KOPT-K1 (cell line): ENCODE measurements around the gene GPSM1.
"Not testable (repeated sequence)": the region's sequence is repeated elsewhere in the genome, so short reads cannot be mapped to it uniquely, and the experiment has no call there.

Source experiments
- H3K27ac ChIP-seq: fragments of 200-600 bp; sonication (generic); 2 replicates; pipeline ENCODE4 v1.5.1; 2016; ENCODE audit warnings: antibody characterized with exemption, mild to moderate bottlenecking, low read depth, low read length; ENCODE audit not compliant: poor library complexity, severe bottlenecking
- H3K36me3 ChIP-seq: fragments of 200-600 bp; sonication (generic); 2 replicates; pipeline ENCODE4 v1.5.1; 2017; ENCODE audit warnings: antibody characterized with exemption, mild to moderate bottlenecking, low read length, moderate library complexity; ENCODE audit not compliant: insufficient read depth
- H3K9me3 ChIP-seq: fragments of 200-600 bp; sonication (generic); 2 replicates; pipeline ENCODE4 v1.5.1; 2017; ENCODE audit warnings: antibody characterized with exemption, low read length, mild to moderate bottlenecking; ENCODE audit not compliant: insufficient read depth, poor library complexity, severe bottlenecking

GPSM1 gene

DNA sequence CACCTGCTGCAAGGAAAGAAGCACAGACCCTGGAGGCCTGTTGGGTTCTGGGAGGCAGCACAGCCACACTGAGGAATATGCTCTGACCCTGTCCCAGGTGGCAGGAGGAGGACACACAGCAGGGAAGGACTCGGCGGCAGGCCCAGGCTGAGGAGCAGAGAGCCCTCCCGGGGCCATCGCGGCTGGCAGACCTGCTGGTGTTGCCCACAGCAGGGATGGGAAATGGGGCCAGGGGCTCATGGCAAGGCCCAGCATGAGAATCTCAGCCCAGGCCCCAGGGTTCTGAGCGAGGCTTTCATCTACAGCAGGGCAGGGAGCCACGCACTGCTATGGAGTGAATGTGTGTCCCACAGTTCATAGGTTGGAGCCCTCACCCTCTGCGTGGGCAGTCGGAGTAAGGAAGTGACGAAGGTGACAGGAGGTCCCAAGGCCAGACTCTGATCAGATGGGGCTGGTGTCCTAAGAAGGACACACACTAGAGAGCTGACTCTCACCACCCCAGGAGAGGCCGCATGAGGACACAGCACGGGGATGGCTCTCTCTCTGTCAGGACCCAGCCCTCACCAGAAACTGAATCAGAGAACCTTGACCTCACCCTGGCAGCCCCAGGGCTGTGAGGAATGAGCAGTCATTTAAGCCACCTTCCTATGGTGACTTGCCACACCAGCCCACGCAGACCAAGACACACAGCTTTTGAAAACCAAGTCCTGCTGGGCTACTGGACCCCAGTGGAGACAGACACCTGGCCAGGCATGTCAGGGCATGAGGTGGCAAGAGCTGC, 10.3 kb upstream of the GPSM1 start:
- H3K36me3 ChIP-seq = no peaks in the 10 kb centered on the region
- H3K9me3 ChIP-seq = peaks cover 33% of the 10 kb centered on the region
- H3K27ac ChIP-seq = no peak overlapping the region

GRCh38 chr9:136317695-136318094, 9.6 kb upstream of the GPSM1 start:
- Histone ChIP-seq H3K27ac (no peak overlapping the region), H3K36me3 (no peaks in the 10 kb centered on the region), H3K9me3 (peaks cover 33% of the 10 kb centered on the region)

GRCh38 chr9:136318111-136318775, 9.1 kb upstream of the GPSM1 start:
- no peak overlapping the region for H3K27ac ChIP-seq
- peaks cover 33% of the 10 kb centered on the region for H3K9me3 ChIP-seq
- no peaks in the 10 kb centered on the region for H3K36me3 ChIP-seq

DNA sequence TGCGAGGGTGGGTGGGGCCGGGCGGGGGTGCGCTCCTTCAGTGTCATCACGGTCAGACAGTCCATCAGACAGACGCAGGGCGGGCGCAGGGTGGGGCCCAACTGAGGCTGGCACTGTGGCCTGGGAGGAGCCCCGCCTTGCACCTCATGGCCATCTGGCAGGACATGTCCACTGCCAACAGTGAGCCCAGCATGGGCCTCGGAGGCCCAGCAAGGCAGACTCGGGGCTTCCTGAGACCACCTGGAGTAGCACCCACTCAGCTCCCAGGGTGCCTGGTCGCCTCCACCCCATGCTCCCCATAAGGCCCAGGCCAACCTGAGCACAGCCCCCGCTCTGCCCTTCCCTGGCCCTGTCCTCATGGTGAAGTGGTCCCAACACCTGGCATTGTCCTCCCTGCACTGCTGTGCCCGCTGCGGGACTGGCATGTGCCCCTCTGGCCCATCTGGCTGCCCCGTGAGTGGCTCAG, 8.5 kb upstream of the GPSM1 start:
- H3K36me3 ChIP-seq = no peaks in the 10 kb centered on the region
- peaks cover 33% of the 10 kb centered on the region for H3K9me3 ChIP-seq
- no peak overlapping the region for H3K27ac ChIP-seq

GRCh38 chr9:136319244-136319643, 8.1 kb upstream of the GPSM1 start:
- not testable (repeated sequence) for H3K27ac ChIP-seq, H3K36me3 ChIP-seq
- H3K9me3 ChIP-seq = peaks cover 32% of the 10 kb centered on the region

DNA sequence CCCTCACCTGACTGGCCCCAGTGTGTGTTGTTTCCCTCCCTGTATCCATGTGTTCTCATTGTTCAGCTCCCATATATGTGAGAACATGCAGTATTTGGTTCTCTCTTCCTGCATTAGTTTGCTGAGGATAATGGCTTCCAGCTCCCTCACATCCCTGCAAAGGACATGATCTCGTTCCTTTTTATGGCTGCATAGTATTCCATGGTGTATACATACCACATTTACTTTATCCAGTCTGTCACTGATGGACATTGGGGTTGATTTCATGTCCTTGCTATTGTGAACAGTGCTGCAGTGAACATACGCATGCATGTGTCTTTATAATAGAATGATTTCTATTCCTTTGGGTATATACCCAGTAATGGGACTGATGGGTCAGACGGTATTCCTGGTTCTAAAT, 7.4 kb upstream of the GPSM1 start:
- H3K9me3 ChIP-seq = peaks cover 25% of the 10 kb centered on the region
- not testable (repeated sequence) for H3K36me3 ChIP-seq, H3K27ac ChIP-seq

- not testable (repeated sequence) for H3K27ac ChIP-seq, H3K36me3 ChIP-seq
- peaks cover 15% of the 10 kb centered on the region for H3K9me3 ChIP-seq
These were observed 6.4 kb upstream of the GPSM1 start for GRCh38 chr9:136320972-136321371.

- H3K36me3 ChIP-seq = no peaks in the 10 kb centered on the region
- H3K27ac ChIP-seq = no peak overlapping the region
- peaks cover 9% of the 10 kb centered on the region for H3K9me3 ChIP-seq
These were observed 5.8 kb upstream of the GPSM1 start for GRCh38 chr9:136321561-136321960.

GRCh38 chr9:136322756-136323330, 4.5 kb upstream of the GPSM1 start:
- Histone ChIP-seq H3K36me3 (no peaks in the 10 kb centered on the region), H3K27ac (no peak overlapping the region), H3K9me3 (peaks cover 7% of the 10 kb centered on the region)

DNA sequence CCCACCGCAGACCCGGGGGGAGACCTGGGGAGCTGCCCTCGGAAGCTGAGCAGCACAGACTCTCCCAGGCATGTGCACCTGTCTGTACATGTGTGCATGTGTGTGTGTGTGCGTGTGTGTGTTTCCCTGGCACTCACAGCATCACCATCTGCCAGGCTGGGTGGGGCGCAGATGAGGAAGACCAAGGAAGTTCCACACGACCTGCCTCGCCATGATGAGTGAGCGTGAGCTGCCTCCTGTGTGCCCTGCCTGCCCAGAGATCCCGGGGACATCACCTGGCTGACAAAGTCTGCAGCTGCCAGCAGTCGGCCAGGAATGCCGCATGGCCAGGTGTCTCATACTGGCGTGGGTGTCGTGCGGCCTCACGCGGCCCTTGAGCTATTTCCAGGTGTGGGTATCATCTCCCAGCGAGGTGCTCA, 4.0 kb upstream of the GPSM1 start:
- H3K27ac ChIP-seq = no peak overlapping the region
- H3K9me3 ChIP-seq = peaks cover 7% of the 10 kb centered on the region
- H3K36me3 ChIP-seq = no peaks in the 10 kb centered on the region

GRCh38 chr9:136324501-136325300, 2.6 kb upstream of the GPSM1 start:
- no peak overlapping the region for H3K27ac ChIP-seq
- no peaks in the 10 kb centered on the region for H3K36me3 ChIP-seq

GRCh38 chr9:136325358-136325757, 2.0 kb upstream of the GPSM1 start:
- Histone ChIP-seq H3K27ac (no peak overlapping the region), H3K36me3 (no peaks in the 10 kb centered on the region), H3K9me3 (peaks cover 7% of the 10 kb centered on the region)

More at GRCh38 chr9:136324501-136325300, 2.6 kb upstream of the GPSM1 start:
- H3K9me3 ChIP-seq = peaks cover 7% of the 10 kb centered on the region

DNA sequence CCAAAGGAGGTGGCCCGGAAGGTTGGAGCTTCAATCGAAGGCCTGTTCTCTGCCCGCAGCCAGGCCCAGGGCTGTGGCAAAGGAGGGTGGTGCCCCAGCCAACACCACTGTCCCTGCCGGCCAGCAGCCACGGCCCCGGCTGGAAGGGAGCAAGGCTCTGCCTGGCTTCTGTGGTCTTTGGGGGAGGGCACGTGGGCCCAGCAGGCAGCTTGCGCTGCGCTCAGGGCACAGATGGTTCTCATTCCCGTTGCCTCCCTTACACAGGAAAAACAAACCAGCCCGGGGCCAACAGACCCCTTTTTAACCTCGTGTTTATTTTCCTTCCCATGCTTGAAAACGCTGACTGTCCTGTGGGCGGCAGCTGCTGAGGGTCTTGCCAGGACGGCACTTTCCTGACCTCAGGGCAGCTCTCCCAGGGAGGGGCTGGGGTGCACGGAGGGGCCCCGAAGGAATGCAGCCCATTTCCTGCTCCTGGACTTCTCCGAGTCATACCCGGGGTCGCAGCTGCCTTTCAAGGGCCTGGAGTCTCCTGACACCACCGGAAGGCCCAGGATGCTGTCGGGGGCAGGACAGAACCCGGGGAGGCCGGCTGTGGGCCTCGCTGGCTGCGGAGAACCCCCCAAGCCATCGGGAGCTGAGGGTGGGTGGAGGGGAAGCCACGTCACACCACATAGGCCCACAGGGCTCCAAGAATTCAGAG, 1.1 kb upstream of the GPSM1 start:
- Histone ChIP-seq H3K36me3 (no peaks in the 10 kb centered on the region), H3K27ac (no peak overlapping the region), H3K9me3 (peaks cover 5% of the 10 kb centered on the region)

GRCh38 chr9:136326761-136327303, 507 bp upstream of the GPSM1 start:
- Histone ChIP-seq H3K9me3 (no peaks in the 10 kb centered on the region), H3K27ac (no peak overlapping the region), H3K36me3 (no peaks in the 10 kb centered on the region)
